ENCODE data around the gene VSTM2L. TPM values are rescaled to one million over a fixed set of nuclear protein-coding genes. Genes with fewer than 3 reads are reported as not detected.

VSTM2L gene
- total RNA-seq, 4 donors from 2014 or later, result 0.54 to 4.0 (median 1.9) TPM

DNA sequence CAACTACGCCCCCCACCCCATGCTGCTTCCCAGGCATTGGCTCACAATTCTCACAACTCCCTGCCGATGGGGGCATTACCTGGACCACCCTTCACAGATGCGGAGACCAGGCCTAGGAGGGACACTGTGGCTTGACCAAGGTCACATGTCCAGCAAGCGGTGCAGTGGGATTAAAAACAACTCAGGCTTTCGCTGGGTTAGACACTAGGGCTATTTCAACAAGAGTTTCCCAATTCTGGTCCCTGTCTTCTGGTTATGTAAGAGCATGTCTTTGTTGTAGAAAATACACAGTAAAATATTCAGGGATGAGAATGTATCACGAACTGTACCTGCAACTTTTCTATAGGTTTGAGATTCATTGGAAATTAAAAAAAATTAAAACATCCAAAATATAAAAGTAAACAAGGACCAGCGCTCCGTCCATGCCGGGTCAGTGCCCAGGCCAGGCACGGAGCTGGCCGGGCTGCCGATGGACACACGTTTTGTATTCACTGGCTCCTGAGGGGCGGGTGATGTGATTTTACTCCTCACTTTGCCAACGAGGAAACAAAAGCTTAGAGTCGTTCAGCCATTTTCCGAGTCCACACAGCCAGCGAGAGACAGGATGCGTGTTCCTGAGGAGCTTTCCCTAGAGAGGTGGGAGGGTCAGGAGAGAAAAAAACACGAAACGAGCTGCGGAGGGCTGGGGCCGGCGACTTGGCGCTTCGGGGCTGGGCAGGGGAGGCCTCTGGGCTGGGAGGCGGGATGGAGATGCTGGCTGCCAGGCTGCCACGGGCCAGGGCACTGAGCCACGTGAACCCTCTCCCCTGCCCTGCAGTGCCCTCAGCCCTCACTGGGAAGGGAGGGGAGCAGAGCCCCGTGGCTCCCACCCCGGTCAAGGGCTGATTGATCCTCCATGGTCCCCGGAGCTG, 17.1 kb upstream of the VSTM2L start:
- Histone ChIP-seq H3K4me3 (replicated peaks in 1 of 3) (no peak overlapping the region), H3K27me3 (no peaks in the 10 kb centered on the region), H3K36me3 (no peaks in the 10 kb centered on the region), H3K4me1 (peaks cover 2 to 3% of the 10 kb centered on the region in 2 donors), H3K27ac (no peak overlapping the region), H3K9me3 (no peaks in the 10 kb centered on the region)
- DNase-seq, result peak; percentile 15 to 23
- intact Hi-C loops (cut with DNase I), result no loop called here
- WGBS, 2 donors, result 28 to 31% methylated on average over 29 to 30 of the region's 32 CpGs
- no peak for TF ChIP-seq POLR2A (IDR thresholded peaks at IDR 0.05)
- TF ChIP-seq, protein P1, sequence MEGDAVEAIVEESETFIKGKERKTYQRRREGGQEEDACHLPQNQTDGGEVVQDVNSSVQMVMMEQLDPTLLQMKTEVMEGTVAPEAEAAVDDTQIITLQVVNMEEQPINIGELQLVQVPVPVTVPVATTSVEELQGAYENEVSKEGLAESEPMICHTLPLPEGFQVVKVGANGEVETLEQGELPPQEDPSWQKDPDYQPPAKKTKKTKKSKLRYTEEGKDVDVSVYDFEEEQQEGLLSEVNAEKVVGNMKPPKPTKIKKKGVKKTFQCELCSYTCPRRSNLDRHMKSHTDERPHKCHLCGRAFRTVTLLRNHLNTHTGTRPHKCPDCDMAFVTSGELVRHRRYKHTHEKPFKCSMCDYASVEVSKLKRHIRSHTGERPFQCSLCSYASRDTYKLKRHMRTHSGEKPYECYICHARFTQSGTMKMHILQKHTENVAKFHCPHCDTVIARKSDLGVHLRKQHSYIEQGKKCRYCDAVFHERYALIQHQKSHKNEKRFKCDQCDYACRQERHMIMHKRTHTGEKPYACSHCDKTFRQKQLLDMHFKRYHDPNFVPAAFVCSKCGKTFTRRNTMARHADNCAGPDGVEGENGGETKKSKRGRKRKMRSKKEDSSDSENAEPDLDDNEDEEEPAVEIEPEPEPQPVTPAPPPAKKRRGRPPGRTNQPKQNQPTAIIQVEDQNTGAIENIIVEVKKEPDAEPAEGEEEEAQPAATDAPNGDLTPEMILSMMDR (IDR thresholded peaks at IDR 0.05), result no peak

DNA sequence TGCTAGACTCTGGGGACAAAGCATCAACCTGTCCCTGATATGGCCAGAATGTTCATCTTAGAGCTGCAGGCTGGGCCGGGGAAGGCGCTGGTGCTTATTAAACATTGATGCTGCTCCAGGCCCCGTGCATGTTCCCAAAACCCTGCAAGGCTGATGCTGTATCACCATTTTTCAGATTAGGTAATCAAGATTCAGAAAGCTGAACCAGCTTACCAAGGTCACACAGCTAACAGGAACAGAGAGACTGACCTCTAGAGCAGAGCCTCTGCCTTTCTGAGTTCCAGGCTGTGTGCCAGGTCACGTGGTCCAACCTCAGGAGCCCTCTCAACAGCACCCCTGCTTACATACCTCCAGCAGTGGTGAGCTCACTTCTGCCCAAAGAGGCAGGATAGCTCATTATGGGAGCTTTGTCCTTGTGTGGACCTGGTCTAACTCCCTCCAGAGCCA, 16.1 kb upstream of the VSTM2L start:
- Histone ChIP-seq H3K9me3 (no peaks in the 10 kb centered on the region), H3K27ac (no peak overlapping the region), H3K36me3 (no peaks in the 10 kb centered on the region), H3K4me1 (peaks cover 2 to 3% of the 10 kb centered on the region in 2 donors), H3K27me3 (no peaks in the 10 kb centered on the region), H3K4me3 (replicated peaks in 1 of 3) (no peak overlapping the region)
- peak; percentile 45 to 57 for DNase-seq
- no peak for TF ChIP-seq POLR2A (IDR thresholded peaks at IDR 0.05)
- TF ChIP-seq, protein P1 (IDR thresholded peaks at IDR 0.05), result no peak
- intact Hi-C loops (cut with DNase I), result no loop called here
- 78 to 84% methylated on average over 4 of the region's 4 CpGs for WGBS, 2 donors

DNA sequence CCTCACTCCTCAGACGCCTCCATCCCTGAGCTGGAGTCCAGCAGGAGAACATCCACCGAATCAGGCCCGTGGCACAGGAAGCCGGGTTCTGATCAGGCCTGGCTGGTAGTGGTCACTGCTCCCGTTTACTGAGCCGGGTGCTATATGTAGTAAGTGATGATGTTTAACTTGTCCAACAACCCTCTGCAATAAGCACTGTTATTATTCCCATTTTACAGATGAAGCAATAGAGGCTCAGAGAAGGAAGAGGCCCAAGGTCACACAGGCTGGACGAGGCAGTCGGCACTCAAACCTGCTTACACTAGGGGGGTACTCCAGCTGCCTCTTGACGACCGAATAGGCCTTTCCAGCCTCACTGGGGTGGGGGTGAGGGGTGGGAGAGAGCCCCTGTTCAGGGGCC, 14.3 kb upstream of the VSTM2L start:
- Histone ChIP-seq H3K27me3 (no peaks in the 10 kb centered on the region), H3K4me1 (peaks cover 2 to 3% of the 10 kb centered on the region in 2 donors), H3K27ac (no peak overlapping the region), H3K9me3 (no peaks in the 10 kb centered on the region), H3K36me3 (no peaks in the 10 kb centered on the region), H3K4me3 (replicated peaks in 1 of 3) (no peak overlapping the region)
- DNase-seq, result no peak
- WGBS, 2 donors, result 89 to 93% methylated on average over 10 of the region's 10 CpGs
- TF ChIP-seq, protein P1 (IDR thresholded peaks at IDR 0.05), result no peak
- TF ChIP-seq POLR2A (IDR thresholded peaks at IDR 0.05), result no peak
- intact Hi-C loops (cut with DNase I), result no loop called here

DNA sequence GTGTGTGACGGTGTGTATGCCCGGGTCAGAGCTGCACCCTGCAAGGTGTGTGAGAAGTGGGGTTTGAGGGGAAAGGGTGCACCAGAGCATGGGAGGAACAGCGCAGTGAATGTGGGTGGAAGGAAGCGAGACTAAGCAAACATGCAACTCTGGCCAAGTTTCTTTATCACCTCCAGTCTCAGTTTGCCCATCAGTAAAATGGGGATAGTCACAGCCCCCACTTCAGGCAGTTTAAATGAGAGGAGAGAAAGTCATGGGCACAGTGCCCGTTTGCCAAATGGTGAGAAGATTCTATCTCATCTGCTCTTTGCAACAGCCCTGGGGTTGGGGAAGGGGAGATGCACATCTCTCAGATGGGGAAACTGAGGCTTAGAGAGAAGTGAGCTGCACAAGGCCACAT, 12.8 kb upstream of the VSTM2L start:
- Histone ChIP-seq H3K36me3 (no peaks in the 10 kb centered on the region), H3K4me1 (peaks cover 2 to 3% of the 10 kb centered on the region in 2 donors), H3K27ac (no peak overlapping the region), H3K9me3 (no peaks in the 10 kb centered on the region), H3K27me3 (no peaks in the 10 kb centered on the region), H3K4me3 (replicated peaks in 1 of 3) (no peak overlapping the region)
- intact Hi-C loops (cut with DNase I), result no loop called here
- DNase-seq, result no peak
- WGBS, 2 donors, result 57 to 73% methylated on average over 5 of the region's 5 CpGs
- TF ChIP-seq POLR2A (IDR thresholded peaks at IDR 0.05), result no peak
- TF ChIP-seq, protein P1 (IDR thresholded peaks at IDR 0.05), result no peak

DNA sequence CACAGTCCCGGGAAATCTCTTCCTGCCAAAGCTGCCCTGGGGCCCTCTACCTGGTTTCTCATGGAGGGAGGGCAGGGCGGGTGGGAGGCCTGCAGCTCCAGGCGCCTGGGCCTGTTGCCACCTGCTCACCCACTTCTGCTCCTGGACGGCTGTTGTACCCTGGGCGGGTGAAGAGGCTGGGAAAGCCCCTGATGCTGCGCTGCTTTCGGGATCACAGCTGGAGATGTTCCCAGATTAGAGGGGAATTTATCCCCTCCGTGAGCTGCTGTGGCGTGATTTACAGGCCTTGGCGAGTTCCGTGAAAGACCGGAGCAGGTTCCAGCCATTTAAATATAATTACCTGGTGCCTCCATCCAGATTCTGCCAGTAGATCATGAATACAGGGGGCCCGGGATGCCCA, 12.3 kb upstream of the VSTM2L start:
- H3K27ac ChIP-seq, result no peak overlapping the region
- no peak overlapping the region for H3K4me3 ChIP-seq (replicated peaks in 1 of 3)
- H3K27me3 ChIP-seq, result no peaks in the 10 kb centered on the region
- intact Hi-C loops (cut with DNase I), result no loop called here
- no peak for TF ChIP-seq POLR2A (IDR thresholded peaks at IDR 0.05)
- TF ChIP-seq, protein P1 (IDR thresholded peaks at IDR 0.05), result no peak
- no peak for DNase-seq
- H3K4me1 ChIP-seq, result peaks cover 2 to 3% of the 10 kb centered on the region in 2 donors
- WGBS, 2 donors, result 58 to 85% methylated on average over 5 to 8 of the region's 13 CpGs
- H3K9me3 ChIP-seq, result no peaks in the 10 kb centered on the region
- no peaks in the 10 kb centered on the region for H3K36me3 ChIP-seq
